ENCODE data around the gene LRMDA.

DNA sequence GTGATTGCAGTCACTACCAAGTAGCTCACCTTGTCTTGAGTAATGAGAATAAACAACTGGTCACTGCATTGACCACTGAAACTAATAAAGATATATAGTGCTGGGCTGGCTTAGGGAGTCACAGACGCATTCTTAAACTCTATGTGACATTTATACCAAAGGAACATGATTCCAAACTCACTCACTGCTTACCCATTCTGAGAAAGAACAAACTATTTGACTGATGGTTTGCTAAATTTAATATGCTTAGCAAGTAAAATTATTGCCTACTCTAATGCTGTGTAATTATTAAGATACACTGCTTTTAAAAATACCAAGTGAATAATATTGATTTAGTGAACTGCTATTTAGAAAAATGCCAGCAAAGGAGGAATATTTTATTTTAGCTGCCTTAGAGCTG lies 191.1 kb downstream of the LRMDA start:
- TF ChIP-seq, protein P1, sequence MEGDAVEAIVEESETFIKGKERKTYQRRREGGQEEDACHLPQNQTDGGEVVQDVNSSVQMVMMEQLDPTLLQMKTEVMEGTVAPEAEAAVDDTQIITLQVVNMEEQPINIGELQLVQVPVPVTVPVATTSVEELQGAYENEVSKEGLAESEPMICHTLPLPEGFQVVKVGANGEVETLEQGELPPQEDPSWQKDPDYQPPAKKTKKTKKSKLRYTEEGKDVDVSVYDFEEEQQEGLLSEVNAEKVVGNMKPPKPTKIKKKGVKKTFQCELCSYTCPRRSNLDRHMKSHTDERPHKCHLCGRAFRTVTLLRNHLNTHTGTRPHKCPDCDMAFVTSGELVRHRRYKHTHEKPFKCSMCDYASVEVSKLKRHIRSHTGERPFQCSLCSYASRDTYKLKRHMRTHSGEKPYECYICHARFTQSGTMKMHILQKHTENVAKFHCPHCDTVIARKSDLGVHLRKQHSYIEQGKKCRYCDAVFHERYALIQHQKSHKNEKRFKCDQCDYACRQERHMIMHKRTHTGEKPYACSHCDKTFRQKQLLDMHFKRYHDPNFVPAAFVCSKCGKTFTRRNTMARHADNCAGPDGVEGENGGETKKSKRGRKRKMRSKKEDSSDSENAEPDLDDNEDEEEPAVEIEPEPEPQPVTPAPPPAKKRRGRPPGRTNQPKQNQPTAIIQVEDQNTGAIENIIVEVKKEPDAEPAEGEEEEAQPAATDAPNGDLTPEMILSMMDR (conservative IDR thresholded peaks at IDR 0.05; ENCODE audit: low read length) = no peak
- no peak for TF ChIP-seq EZH2phosphoT487 (IDR thresholded peaks at IDR 0.05; ENCODE audit: borderline replicate concordance, low read depth, low read length)

Measured in OCI-LY7 (cell line).